GM12874 (cell line): ENCODE results near the gene CHCHD10.

Experiments used
- CTCF ChIP-seq: IDR thresholded peaks from 2 replicates; pipeline ENCODE4 v1.5.1; 2011; ENCODE audit warnings: low read depth, mild to moderate bottlenecking, control low read depth, low read length, moderate library complexity; ENCODE audit not compliant: insufficient read depth

The CHCHD10 gene

GRCh38 chr22:23803001-23803819 is 35.4 kb upstream of the CHCHD10 start:
- TF ChIP-seq CTCF: no peak

GRCh38 chr22:23801886-23802377 is 34.2 kb upstream of the CHCHD10 start:
- no peak for TF ChIP-seq CTCF

- no peak for TF ChIP-seq CTCF
Measured at GRCh38 chr22:23801238-23801821, 33.6 kb upstream of the CHCHD10 start.

GRCh38 chr22:23800297-23801237 is 32.8 kb upstream of the CHCHD10 start:
- no peak for TF ChIP-seq CTCF

GRCh38 chr22:23796461-23796860 is 28.7 kb upstream of the CHCHD10 start:
- TF ChIP-seq CTCF: no peak

GRCh38 chr22:23793326-23793725 is 25.6 kb upstream of the CHCHD10 start:
- TF ChIP-seq CTCF: no peak
